ENCODE results near the gene SPAG16.

SPAG16 gene

GRCh38 chr2:214376618-214377285 lies 1092.5 kb downstream of the SPAG16 start:
- no peak for TF ChIP-seq CTCF (IDR thresholded peaks at IDR 0.05; ENCODE audit: low read depth, low read length)
- in situ Hi-C loops (cut with HindIII; ENCODE audit: low sequenced_read_pairs): no loop called here
- H3K4me3 ChIP-seq (ENCODE audit: low read depth, low read length): no peak overlapping the region
- no peak for DNase-seq (ENCODE audit: low read depth, low spot score)

GRCh38 chr2:214377286-214377624 lies 1093.0 kb downstream of the SPAG16 start:
- H3K4me3 ChIP-seq (ENCODE audit: low read depth, low read length): no peak overlapping the region
- TF ChIP-seq CTCF (IDR thresholded peaks at IDR 0.05; ENCODE audit: low read depth, low read length): no peak
- peak; percentile 7 for DNase-seq (ENCODE audit: low read depth, low spot score)
- in situ Hi-C loops (cut with HindIII; ENCODE audit: low sequenced_read_pairs): no loop called here

- in situ Hi-C loops (cut with HindIII; ENCODE audit: low sequenced_read_pairs): no loop called here
- no peak for TF ChIP-seq CTCF (IDR thresholded peaks at IDR 0.05; ENCODE audit: low read depth, low read length)
- no peak for DNase-seq (ENCODE audit: low read depth, low spot score)
- H3K4me3 ChIP-seq (ENCODE audit: low read depth, low read length): no peak overlapping the region
Measured at GRCh38 chr2:214378455-214379103, 1094.3 kb downstream of the SPAG16 start.

GRCh38 chr2:214379227-214379626 lies 1095.0 kb downstream of the SPAG16 start:
- no peak for DNase-seq (ENCODE audit: low read depth, low spot score)
- in situ Hi-C loops (cut with HindIII; ENCODE audit: low sequenced_read_pairs): no loop called here

GRCh38 chr2:214380681-214381080 lies 1096.4 kb downstream of the SPAG16 start:
- TF ChIP-seq CTCF (IDR thresholded peaks at IDR 0.05; ENCODE audit: low read depth, low read length): no peak
- no peak for DNase-seq (ENCODE audit: low read depth, low spot score)
- in situ Hi-C loops (cut with HindIII; ENCODE audit: low sequenced_read_pairs): no loop called here
- no peak overlapping the region for H3K4me3 ChIP-seq (ENCODE audit: low read depth, low read length)

More at GRCh38 chr2:214379227-214379626, 1095.0 kb downstream of the SPAG16 start:
- no peak for TF ChIP-seq CTCF (IDR thresholded peaks at IDR 0.05; ENCODE audit: low read depth, low read length)
- no peak overlapping the region for H3K4me3 ChIP-seq (ENCODE audit: low read depth, low read length)

GRCh38 chr2:214382229-214382628 lies 1098.0 kb downstream of the SPAG16 start:
- no peak for TF ChIP-seq CTCF (IDR thresholded peaks at IDR 0.05; ENCODE audit: low read depth, low read length)
- no peak for DNase-seq (ENCODE audit: low read depth, low spot score)
- in situ Hi-C loops (cut with HindIII; ENCODE audit: low sequenced_read_pairs): no loop called here
- H3K4me3 ChIP-seq (ENCODE audit: low read depth, low read length): no peak overlapping the region
